Glomerular endothelial cell (primary cell): ENCODE results near the gene RBMX2. TPM values are rescaled to one million over a fixed set of nuclear protein-coding genes. Genes with fewer than 3 reads are reported as not detected.
"Not testable (repeated sequence)": the region's sequence is repeated elsewhere in the genome, so short reads cannot be mapped to it uniquely, and the experiment has no call there.

Source experiments
- DNase-seq: peaks from one replicate; pipeline ENCODE4 v3.0.0-alpha.2; 2011; ENCODE audit warnings: low read depth, low spot score; ENCODE audit errors: extremely low read depth
- total RNA-seq: library from RNA; depleted of rRNA; stranded (reverse); fragments of >200 nt; gene quantifications from 2 replicates; pipeline ENCODE4 v1.2.3, GENCODE V29; 2015

Gene RBMX2, protein sequence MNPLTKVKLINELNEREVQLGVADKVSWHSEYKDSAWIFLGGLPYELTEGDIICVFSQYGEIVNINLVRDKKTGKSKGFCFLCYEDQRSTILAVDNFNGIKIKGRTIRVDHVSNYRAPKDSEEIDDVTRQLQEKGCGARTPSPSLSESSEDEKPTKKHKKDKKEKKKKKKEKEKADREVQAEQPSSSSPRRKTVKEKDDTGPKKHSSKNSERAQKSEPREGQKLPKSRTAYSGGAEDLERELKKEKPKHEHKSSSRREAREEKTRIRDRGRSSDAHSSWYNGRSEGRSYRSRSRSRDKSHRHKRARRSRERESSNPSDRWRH
- total RNA-seq, result 14.4 and 19.7 TPM in 2 replicates

DNA sequence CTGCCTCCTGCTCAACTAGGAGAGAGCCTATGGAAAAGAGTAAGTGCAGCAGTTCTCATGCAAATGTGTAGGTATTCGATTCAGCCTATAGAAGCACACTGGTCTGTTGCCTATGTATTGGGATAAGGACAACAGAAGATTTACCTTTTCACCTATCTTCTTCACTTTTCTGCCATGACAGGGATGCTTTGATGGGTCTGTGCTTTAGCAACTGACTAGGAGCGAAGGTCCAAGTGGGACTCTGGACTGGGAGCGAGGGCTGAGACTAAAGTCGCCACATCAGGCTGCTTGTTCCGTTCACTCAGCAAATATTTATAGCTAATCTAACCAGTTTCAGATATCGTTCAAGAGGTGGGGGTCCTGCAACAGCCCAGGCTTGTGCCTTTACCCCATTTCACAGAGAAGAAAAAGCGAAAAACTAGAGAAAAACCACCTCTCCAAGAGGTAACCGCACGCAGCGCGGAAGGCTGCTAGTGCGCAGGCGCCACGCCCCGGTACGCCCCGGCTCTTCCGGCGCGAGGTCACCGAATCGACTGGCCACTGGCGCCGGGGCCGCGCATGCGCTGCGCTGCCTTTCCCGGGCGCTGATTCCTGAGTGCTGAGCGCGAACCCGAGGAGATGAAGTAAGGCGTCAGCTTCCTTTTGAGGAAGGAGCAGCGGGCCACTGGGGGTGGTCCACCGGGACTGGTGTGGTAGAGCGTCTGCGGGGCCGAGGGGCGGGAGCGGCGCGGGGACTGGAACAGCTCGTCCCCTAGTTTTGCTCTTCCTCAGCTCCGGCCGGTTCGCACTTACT is at the start of gene RBMX2:
TSS of gene RBMX2 (plus strand) at position 573 of the 793 bp plus-strand sequence. CDS start at position 619, 46 bp downstream.
- DNase-seq, result no peak

DNA sequence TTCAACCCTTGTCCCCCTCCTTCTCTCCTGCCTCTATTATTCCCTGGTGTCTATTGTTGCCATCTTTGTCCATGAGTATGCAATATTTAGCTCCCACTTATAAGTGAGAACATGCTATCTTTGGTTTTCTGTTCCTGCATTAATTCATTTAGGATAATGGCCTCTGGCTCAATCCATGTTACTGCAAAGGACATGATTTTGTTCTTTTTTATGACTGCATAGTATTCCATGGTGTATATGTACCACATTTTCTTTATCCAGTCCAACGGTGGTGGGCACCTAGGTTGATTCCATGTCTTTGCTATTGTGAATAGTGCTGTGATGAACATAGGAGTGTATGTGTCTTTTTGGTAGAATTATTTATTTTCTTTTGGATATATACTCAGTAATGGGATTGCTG is 49.7 kb upstream of the RBMX2 start:
- DNase-seq, result not testable (repeated sequence)

DNA sequence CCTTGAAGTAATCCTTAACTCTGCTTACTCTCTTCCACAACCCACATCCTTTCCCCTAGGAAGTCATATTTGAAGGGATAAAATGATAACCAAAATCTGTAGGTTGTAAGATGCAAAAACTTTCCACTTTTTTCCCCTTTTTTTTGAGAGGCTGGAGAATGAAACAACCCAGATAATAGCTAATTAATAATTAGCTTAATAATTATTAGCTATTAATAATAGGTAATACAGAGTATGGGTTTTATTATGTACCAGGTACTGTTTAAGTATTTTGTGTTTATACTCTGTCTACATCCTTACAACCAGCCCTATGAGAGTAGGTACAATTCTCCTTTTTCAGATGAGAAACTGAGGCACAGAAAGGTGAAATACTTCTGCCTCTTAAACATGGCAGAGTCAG is 25.7 kb upstream of the RBMX2 start:
- no peak for DNase-seq

DNA sequence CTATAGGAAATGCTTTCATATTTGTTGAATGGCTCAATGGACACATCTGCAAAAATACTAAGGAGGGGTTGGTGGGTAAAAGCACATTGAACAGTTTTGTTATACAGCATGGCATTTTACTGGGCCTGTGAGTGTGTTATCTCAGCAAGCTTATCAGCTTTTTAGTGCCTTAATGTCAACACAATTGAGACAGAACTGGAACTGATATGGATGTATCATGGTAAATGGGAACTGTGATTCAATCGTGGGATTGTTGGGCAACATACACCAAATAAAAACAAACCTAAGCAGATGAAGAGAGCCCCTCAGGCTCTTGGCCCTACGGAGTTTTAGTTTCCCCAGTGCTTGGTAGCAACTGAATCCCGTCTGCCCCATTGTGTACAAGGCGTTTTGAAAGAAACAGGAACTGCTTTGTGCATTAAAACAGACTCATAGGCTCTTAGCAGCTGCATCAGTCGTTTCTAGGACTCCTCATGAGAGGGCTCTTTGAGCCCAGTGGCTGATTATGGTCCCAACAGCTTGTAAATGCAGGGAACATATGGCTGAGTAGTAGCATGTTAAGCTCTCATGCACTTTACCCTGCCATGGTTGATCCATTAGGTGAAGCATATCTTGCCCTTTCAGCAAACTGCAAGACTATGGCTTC is 23.6 kb upstream of the RBMX2 start:
- no peak for DNase-seq

DNA sequence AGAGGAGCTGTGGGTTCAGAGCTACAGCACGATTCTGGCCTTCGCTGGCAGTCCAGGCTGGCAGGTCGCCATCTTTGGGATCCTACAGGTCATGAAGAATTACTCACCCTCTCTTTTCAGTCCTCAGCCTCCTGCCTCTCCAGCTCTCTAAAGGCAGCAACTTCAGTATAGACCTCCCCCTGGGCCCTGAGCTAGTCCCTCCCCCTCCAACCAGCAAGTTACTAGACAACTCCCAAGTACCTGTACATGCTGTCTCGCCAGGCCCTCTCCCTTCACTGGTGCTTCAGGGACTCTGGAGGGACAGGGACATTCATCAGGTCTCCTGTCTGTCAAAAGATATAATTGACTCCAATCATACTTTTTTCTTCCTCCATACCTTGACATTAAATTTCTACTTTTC is 16.3 kb upstream of the RBMX2 start, which contains the start of gene GPR119:
TSS of gene GPR119 (minus strand) at position 155 of the 400 bp plus-strand sequence. CDS start 227 bp downstream, outside the sequence.
- DNase-seq, result no peak

DNA sequence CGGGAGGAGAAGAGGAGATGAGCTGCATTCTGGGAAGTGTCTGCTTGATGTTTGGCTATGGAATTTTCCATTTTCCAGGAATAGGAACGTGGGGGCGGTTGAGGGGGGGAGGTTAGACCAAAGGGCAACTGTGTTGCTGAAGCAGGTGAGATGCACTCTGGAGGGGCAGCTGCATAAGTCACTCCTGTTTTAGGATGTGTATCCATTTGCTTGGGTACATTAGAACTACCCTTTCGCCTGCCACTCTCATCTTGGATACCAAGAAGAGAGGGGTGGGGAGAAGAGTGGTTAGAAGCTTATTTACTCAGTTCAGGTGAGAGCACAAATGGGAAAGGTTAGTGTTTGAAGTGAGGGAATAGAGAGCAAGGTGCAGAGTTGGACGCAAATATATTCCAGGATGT is 15.4 kb upstream of the RBMX2 start:
- DNase-seq, result no peak

DNA sequence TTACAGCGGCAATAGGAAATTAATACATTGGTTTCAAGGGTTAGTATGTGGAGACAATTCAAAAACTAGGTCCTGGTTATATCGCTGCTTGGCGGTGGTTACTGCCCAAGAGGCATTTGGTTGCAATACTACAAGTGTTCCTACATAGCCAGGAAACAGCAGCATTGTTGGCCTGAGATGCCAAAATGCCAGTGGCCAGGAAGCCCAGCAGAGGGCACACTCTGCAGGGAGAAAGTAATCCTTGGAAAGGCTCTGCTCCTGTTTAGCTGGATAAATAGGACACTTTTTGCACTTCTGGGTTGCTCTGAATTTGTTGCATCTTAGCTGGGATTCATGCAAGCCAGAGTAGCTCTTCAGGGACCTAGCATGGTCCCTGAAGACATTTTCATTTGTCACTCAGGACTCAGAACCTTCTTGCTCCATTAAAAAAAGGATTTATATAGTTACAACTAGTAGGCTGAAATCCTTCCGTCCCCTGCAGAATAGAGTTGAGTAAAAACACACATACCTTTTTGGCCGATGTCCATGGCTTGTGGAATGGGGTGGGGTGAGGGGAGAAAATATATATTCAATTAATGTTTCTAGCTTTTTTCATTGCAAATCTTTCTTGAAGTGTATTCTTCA is 8.2 kb upstream of the RBMX2 start:
- DNase-seq, result no peak

DNA sequence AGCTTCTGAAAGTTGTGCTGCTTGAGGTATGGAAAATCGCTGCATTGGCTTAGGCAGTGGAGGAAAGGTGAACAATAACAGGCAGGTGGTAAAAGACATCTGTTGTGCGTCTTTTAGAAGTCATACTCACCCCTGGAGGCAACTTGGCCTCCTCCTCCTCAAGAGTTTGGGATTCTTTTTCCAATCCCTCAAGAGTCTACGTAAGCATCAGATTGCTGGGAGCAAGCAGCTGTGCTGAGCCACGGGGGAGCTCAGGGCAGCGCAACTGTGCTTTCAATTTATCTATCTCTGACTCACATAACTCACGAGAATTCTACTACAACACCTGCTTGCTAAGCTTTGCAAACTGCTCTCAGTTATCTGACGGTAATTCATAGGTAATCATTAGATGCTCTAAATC is 6.4 kb upstream of the RBMX2 start:
- no peak for DNase-seq

DNA sequence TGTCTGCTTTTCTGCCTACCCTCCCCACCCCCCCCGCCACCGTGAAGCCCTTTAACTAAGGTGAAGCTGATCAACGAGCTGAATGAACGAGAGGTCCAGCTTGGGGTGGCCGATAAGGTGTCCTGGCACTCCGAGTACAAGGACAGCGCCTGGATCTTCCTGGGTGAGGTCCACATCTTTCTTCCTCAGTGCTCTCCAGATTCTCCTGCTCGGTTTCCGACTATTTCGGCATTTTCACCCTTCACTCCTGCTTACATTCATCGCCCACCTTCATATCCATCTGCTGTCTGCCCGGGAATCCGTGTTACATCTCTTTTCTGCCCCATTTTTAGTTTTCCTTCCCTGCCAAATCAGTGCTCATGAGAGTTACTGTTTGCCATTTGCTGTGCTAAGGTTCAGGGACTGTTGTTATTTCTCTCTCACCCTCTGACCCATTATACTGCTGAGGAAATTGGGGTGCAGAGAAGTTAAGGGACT is 459 bp downstream of the RBMX2 start:
- DNase-seq, result no peak

DNA sequence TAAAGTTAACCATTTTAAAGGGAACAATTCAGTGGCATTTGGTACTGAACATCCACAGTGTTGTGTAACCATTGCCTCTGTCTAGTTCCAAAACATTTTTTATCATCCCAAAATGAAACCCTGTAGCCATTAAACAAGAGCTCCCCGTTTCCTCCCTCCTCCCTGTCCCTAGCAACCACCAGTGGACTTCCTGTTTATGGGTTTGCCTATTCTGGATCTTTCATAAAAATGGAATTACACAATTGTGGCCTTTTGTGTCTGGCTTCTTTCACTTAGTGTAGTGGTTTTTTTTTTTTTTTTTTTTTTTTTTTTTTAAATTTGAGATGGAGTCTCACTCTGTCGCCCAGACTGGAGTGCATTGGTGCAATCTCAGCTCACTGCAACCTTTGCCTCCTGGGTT is 11.6 kb downstream of the RBMX2 start:
- no peak for DNase-seq

DNA sequence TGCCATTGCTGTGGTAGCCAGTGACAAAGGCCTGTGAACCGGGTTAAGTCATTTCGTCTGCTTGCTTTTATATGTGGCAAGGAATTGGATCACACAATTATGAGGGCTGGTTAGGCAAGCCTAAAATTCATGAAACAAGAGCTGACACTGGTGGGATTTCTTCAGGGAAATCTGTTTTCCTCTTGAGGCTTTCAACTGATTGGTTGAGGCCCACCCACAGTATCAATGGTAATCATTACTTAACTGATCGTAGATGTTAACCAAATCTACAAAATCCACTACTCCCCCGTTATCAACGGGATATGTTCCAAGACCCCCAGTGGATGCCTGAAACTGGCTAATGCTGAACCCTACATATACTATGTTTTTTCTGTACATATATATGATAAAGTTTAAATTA is 13.0 kb downstream of the RBMX2 start:
- DNase-seq, result no peak

DNA sequence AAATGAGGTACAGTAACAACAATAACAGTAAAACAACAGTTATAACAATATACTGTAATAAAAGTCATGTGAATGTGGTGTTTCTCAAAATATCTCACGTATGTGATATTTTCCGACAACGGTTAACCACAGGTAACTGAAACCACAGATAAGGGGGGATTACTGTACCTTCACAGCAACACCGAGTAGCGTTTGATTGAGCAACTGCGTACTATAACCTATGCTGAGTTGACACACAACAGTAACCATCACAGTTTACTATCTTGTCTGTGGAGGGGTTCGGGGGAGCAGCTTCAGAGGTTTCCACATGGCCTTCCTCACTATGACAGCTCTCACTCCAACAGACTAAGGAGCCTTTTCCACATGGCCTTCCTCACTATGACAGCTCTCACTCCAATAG is 13.4 kb downstream of the RBMX2 start:
- DNase-seq, result no peak

DNA sequence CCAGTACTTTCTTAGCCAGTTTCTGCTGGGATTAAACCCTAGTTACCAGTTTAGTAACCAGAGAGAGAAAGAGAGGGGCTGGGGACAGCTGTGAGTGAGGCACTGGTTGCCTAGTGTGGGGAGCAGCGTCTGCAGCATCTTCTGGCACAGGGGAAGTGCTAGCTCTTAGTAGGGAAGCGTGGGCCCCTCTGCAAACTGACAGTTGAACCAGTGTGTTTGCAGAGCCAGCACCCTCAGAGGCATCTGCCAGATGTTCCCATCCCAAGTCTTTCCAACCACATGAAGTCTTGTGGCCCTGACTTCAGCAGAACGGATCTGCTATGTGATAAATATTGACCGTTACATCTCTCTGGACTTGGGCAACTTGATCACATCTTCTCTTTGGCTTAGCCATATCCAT is 15.0 kb downstream of the RBMX2 start:
- no peak for DNase-seq

DNA sequence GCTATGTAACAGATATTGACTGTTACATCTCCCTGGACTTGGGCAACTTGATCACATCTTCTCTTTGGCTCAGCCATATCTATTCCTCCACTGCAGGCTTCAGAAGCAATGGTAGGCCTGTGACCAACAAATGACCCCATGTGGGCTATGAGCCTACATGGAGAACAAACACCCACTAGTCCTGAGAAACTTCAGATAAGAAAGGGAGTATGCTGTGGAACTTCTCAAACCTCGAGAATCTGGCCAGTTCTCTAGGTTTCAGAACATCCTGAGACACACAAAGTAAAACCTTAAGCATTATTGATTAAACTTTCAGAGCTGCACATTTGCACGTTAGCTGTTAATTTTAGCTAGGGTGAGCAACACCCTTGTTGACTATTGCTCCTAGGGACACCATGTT is 16.3 kb downstream of the RBMX2 start:
- DNase-seq, result no peak

DNA sequence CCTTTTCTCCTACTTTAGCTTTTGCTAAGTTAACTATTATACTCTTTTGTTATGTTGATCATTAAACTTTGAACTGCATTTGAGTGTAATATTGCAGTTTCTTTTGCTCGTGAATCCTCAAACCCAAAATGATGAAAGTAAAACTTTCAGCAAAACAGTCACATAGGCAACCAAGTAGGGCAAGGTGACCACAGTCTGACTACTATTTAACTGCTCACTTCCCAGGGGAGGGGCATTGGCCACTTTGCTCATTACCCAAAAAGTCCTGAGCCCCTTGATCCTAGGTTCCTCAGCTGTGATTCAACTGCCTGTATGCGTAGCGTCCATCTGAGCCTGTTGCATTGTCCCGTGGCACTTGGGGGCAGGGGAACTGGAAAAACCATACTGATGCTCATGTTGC is 17.0 kb downstream of the RBMX2 start:
- DNase-seq, result no peak

DNA sequence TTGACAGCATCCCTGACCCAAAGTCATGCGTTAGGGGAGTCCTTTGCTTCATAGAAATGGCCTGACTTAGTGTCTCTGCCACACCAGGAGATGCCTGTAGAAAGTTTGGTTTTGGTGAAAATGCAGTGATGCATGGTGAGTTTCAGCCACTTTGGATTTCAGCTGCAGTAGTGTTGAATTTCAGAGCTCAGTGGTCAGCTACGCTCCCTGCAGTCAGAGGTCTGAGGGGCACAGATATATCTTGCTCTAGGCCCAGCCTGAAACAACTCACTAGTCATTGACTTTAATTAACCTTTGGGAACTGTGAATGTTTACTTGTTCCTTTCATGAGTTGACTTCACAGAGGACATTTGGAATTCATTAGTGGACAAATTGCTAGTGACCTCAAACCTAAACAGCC is 17.5 kb downstream of the RBMX2 start:
- DNase-seq, result no peak

DNA sequence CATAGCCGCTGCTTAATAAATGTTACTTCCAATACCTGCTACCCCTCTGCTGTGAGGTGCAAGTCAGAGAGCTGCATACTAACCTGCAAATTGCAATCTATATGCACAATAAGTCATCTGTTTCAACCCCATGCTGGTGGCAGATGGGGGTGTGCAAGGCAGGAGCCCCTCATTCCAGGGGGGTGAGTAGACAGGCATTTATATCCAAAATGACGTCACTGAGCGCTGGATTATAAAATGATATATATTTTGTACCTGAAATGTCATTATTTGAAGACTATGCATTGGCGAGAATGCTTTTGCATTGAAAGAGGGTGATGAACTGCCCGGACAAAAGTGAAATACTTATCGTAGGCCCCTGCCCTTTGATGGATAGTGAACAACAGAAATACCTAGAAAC is 24.7 kb downstream of the RBMX2 start:
- no peak for DNase-seq

DNA sequence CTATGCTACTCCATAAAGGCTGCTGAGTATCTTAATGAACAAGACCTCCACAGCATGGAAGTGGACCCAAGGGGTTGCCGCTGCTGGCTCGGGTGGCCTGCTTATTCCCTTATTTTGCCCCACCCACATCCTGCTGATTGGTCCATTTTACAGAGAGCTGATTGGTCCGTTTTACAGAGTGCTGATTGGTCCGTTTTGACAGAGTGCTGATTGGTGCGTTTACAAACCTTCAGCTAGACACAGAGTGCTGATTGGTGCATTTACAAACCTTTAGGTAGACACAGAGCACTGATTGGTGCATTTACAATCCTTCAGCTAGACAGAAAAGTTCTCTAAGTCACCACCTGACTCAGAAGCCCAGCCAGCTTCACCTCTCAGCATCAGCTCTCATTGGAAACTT is 27.4 kb downstream of the RBMX2 start:
- not testable (repeated sequence) for DNase-seq

DNA sequence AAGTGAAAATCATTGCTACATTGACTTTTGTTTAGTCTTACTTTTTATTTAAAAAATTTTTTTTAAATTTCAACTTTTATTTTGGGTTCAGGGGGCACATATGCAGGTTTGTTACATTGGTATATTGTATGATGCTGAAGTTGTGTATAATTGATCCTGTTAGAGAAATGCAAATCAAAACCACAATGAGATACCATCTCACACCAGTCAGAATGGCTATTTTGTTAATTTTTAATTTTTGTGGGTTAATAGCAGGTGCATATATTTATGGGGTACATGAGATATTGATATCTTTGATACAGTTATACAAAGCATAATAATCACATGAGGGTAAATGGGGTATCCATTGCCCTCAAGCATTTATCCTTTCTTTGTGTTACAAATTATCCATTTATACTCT is 34.1 kb downstream of the RBMX2 start:
- DNase-seq, result no peak

DNA sequence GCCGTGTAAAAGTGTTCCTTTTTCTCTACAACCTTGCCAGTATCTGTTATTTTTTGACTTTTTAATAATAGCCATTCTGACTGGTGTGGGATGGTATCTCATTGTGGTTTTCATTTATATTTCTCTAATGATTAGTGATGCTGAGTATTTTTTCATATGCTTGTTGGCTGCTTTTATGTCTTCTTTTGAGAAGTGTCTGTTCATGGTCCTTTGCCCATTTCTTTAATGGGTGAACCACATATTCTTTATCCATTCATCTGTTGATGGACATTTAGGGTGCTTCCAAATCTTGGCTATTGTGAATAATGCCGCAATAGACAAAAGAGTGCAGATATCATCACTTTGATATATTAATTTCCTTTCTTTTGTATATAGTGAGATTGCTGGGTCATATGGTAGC is 36.2 kb downstream of the RBMX2 start:
- DNase-seq, result not testable (repeated sequence)

DNA sequence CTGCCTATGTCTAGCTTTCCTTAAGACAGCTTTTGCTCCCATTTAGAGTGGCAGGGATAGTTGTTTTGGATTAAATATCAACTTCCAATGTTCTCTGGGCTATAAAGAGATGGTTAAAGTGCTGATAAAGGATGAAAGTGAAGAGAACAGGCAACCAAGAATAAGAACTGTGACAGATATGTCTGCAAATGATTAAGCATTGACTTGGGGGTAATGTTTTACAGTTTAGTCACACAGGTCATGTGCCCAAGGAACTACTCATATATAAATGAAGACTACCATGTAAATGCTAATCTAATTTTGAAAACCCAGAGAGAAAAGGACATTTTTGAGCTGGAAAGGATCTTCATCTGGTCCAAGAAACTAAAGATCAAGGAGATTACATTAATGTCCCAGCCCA is 42.1 kb downstream of the RBMX2 start:
- DNase-seq, result no peak
